ENCODE measurements around the gene CD40LG.

GRCh38 chrX:136691028-136691809, 43.3 kb downstream of the CD40LG start:
- TF ChIP-seq, protein P1, sequence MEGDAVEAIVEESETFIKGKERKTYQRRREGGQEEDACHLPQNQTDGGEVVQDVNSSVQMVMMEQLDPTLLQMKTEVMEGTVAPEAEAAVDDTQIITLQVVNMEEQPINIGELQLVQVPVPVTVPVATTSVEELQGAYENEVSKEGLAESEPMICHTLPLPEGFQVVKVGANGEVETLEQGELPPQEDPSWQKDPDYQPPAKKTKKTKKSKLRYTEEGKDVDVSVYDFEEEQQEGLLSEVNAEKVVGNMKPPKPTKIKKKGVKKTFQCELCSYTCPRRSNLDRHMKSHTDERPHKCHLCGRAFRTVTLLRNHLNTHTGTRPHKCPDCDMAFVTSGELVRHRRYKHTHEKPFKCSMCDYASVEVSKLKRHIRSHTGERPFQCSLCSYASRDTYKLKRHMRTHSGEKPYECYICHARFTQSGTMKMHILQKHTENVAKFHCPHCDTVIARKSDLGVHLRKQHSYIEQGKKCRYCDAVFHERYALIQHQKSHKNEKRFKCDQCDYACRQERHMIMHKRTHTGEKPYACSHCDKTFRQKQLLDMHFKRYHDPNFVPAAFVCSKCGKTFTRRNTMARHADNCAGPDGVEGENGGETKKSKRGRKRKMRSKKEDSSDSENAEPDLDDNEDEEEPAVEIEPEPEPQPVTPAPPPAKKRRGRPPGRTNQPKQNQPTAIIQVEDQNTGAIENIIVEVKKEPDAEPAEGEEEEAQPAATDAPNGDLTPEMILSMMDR (IDR thresholded peaks at IDR 0.05; ENCODE audit: insufficient read depth, low read length, poor library complexity, severe bottlenecking) = no peak
- TF ChIP-seq EZH2phosphoT487 (conservative IDR thresholded peaks at IDR 0.05; ENCODE audit: low read length) = no peak

Measured in SU-DHL-6 (cell line).